GM23338 (cell line): ENCODE measurements around the gene VPS8. TPM values are rescaled to one million over a fixed set of nuclear protein-coding genes. Genes with fewer than 3 reads are reported as not detected.

Experiments
- ATAC-seq: fragments of 200-7000 bp; cut with Tn5 transposase; 3 replicates; pipeline ENCODE4 v1.9.1; 2020
- DNase-seq: peaks from one replicate; pipeline ENCODE4 v3.0.0-alpha.2; 2015; ENCODE audit warnings: low spot score
- H2AFZ ChIP-seq: fragments of 200-600 bp; sonication (generic); 2 replicates; pipeline ENCODE4 v1.8.0; 2016; ENCODE audit warnings: antibody characterized with exemption, mild to moderate bottlenecking, moderate library complexity
- H3F3A ChIP-seq: fragments of 200-600 bp; sonication (generic); replicated peaks from 2 replicates; pipeline ENCODE4 v1.8.0; 2017; ENCODE audit warnings: antibody characterized with exemption, mixed run types, low read depth
- H3K27ac ChIP-seq: fragments of 200-600 bp; sonication (generic); 2 replicates; pipeline ENCODE4 v1.6.1; 2016; ENCODE audit warnings: low read depth
- H3K27me3 ChIP-seq: fragments of 200-600 bp; sonication (generic); 2 replicates; pipeline ENCODE4 v1.8.0; 2016; ENCODE audit warnings: mild to moderate bottlenecking, mixed run types, moderate library complexity; ENCODE audit not compliant: insufficient read depth
- H3K36me3 ChIP-seq: fragments of 200-600 bp; sonication (generic); 2 replicates; pipeline ENCODE4 v1.8.0; 2016; ENCODE audit warnings: mild to moderate bottlenecking; ENCODE audit not compliant: insufficient read depth
- H3K4me1 ChIP-seq: fragments of 200-600 bp; sonication (generic); 2 replicates; pipeline ENCODE4 v1.8.0; 2016; ENCODE audit warnings: mild to moderate bottlenecking, moderate library complexity; ENCODE audit not compliant: insufficient read depth
- H3K4me2 ChIP-seq: fragments of 200-600 bp; sonication (generic); 2 replicates; pipeline ENCODE4 v1.7.1; 2017; ENCODE audit warnings: mixed run types
- H3K4me3 ChIP-seq: fragments of 200-600 bp; sonication (generic); 2 replicates; pipeline ENCODE4 v1.6.1; 2016; ENCODE audit warnings: mixed run types
- H3K79me2 ChIP-seq: fragments of 200-600 bp; sonication (generic); replicated peaks from 2 replicates; pipeline ENCODE4 v1.8.0; 2017; ENCODE audit warnings: mild to moderate bottlenecking; ENCODE audit not compliant: insufficient read depth
- H3K9me2 ChIP-seq: fragments of 200-600 bp; sonication (generic); 2 replicates; pipeline ENCODE4 v1.8.0; 2017; ENCODE audit not compliant: insufficient read depth
- H4K20me1 ChIP-seq: fragments of 200-600 bp; sonication (generic); replicated peaks from 2 replicates; pipeline ENCODE4 v1.8.0; 2017; ENCODE audit warnings: mild to moderate bottlenecking; ENCODE audit not compliant: insufficient read depth
- H3K27ac Mint-ChIP-seq: 2 replicates; pipeline ENCODE4 v1.8.0; 2020; ENCODE audit warnings: inconsistent platforms, mild to moderate bottlenecking, moderate library complexity, mixed read lengths
- H3K27me3 Mint-ChIP-seq: 3 replicates; pipeline ENCODE4 v1.8.0; 2022; ENCODE audit warnings: low read depth, mild to moderate bottlenecking, moderate library complexity, mixed read lengths, inconsistent platforms; ENCODE audit not compliant: insufficient read depth, poor library complexity
- H3K36me3 Mint-ChIP-seq: 3 replicates; pipeline ENCODE4 v1.8.0; 2021; ENCODE audit warnings: low read depth, mild to moderate bottlenecking, inconsistent platforms, moderate library complexity, mixed read lengths
- H3K4me1 Mint-ChIP-seq: 3 replicates; pipeline ENCODE4 v1.8.0; 2020; ENCODE audit warnings: mild to moderate bottlenecking, inconsistent platforms, mixed read lengths
- H3K4me3 Mint-ChIP-seq: 3 replicates; pipeline ENCODE4 v1.8.0; 2021; ENCODE audit warnings: moderate library complexity, mild to moderate bottlenecking, inconsistent platforms, mixed read lengths
- H3K9me3 Mint-ChIP-seq: 3 replicates; pipeline ENCODE4 v1.8.0; 2020; ENCODE audit warnings: moderate library complexity, mild to moderate bottlenecking, inconsistent platforms, mixed read lengths
- CREB1 ChIP-seq: fragments of 250-450 bp; sonication (Bioruptor Pico); IDR thresholded peaks from 2 replicates; pipeline ENCODE4 v1.5.0; 2020; ENCODE audit warnings: low read depth, mild to moderate bottlenecking, moderate library complexity
- EZH2 ChIP-seq: fragments of 200-600 bp; sonication (generic); IDR thresholded peaks from one replicate; pipeline ENCODE4 v1.8.0; 2017; ENCODE audit warnings: antibody characterized with exemption, mild to moderate bottlenecking, low read depth; ENCODE audit not compliant: unreplicated experiment
- EZH2phosphoT487 ChIP-seq: fragments of 200-600 bp; sonication (generic); IDR thresholded peaks from one replicate; pipeline ENCODE4 v1.8.1; 2018; ENCODE audit warnings: antibody characterized with exemption; ENCODE audit not compliant: unreplicated experiment
- JUNB ChIP-seq: IDR thresholded peaks from one replicate; pipeline ENCODE4 v1.6.1; 2016; ENCODE audit warnings: antibody characterized with exemption; ENCODE audit not compliant: unreplicated experiment
- NANOG ChIP-seq: IDR thresholded peaks from 2 replicates; pipeline ENCODE4 v1.6.1; 2016; ENCODE audit warnings: antibody characterized with exemption, borderline replicate concordance
- POLR2AphosphoS5 ChIP-seq: IDR thresholded peaks from 2 replicates; pipeline ENCODE4 v1.6.1; 2016; ENCODE audit warnings: antibody characterized with exemption, low read depth
- STAT1 ChIP-seq: IDR thresholded peaks from one replicate; pipeline ENCODE4 v1.6.1; 2016; ENCODE audit warnings: antibody characterized with exemption; ENCODE audit not compliant: unreplicated experiment
- ZNF114 ChIP-seq: fragments of 250-450 bp; sonication (Bioruptor Pico); IDR thresholded peaks from 2 replicates; pipeline ENCODE4 v1.5.0; 2020; ENCODE audit warnings: mild to moderate bottlenecking, moderate library complexity
- ZNF331 ChIP-seq: fragments of 250-450 bp; sonication (Bioruptor Pico); IDR thresholded peaks from 2 replicates; pipeline ENCODE4 v1.5.0; 2020; ENCODE audit warnings: low read depth, mild to moderate bottlenecking, moderate library complexity
- polyA plus RNA-seq: library from polyadenylated mRNA; unstranded; fragments of >200 nt; fragmentation: Nextera tagmentation; extraction: Ambion mirVana; gene quantifications from 2 replicates; pipeline ENCODE4 v1.2.1, GENCODE V29; 2016
- total RNA-seq: library from RNA; depleted of rRNA; stranded (reverse); fragments of >200 nt; shearing (Covaris generic); gene quantifications from 2 replicates; pipeline ENCODE4 v1.2.3, GENCODE V29; 2014
- TF ChIP-seq, protein P1 (sequence below): fragments of 250-450 bp; sonication (Bioruptor Pico); IDR thresholded peaks from 2 replicates; pipeline ENCODE4 v1.5.0; 2020; ENCODE audit warnings: mild to moderate bottlenecking, moderate library complexity
- TF ChIP-seq, protein P2 (sequence below): IDR thresholded peaks from 2 replicates; pipeline ENCODE4 v1.6.1; 2016; ENCODE audit warnings: antibody characterized with exemption
- TF ChIP-seq, protein P3 (sequence below): IDR thresholded peaks from one replicate; pipeline ENCODE4 v1.6.1; 2018; ENCODE audit warnings: antibody characterized with exemption; ENCODE audit not compliant: unreplicated experiment
- TF ChIP-seq, protein P4 (sequence below), 2 experiments: fragments of 200-600 bp in 1 of 2; sonication (generic) in 1 of 2; conservative IDR thresholded peaks; 2 replicates each; pipeline versions ENCODE4 v1.5.1 to v1.6.1; 2016 to 2017; ENCODE audit warnings: antibody characterized with exemption in 2 of 2, low read depth in 2 of 2, mild to moderate bottlenecking in 2 of 2, moderate library complexity in 1 of 2

VPS8 gene
- total and polyA plus RNA-seq, 2 experiments from 2014 or later: 17.3 to 45.5 TPM

DNA sequence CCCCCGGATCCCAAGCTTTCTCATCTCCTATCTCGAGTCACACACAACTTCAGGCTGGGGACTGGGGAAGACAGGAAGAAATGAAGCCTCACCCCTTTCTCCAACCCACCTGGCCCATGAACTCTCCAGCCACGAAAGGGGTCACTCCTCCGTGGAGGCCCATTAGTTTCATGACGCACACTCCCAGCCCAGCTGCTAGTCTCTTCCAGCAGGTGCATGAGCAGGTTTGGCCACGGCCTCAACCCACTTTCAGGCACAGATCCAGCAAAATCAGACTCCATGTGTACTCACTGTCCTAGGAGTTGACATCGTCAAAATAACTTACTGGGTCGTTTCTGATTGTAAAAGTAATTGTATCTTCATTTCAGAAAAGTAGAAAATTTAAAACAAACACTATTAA is 264.3 kb downstream of the VPS8 start (continued):
- TF ChIP-seq, protein P1, sequence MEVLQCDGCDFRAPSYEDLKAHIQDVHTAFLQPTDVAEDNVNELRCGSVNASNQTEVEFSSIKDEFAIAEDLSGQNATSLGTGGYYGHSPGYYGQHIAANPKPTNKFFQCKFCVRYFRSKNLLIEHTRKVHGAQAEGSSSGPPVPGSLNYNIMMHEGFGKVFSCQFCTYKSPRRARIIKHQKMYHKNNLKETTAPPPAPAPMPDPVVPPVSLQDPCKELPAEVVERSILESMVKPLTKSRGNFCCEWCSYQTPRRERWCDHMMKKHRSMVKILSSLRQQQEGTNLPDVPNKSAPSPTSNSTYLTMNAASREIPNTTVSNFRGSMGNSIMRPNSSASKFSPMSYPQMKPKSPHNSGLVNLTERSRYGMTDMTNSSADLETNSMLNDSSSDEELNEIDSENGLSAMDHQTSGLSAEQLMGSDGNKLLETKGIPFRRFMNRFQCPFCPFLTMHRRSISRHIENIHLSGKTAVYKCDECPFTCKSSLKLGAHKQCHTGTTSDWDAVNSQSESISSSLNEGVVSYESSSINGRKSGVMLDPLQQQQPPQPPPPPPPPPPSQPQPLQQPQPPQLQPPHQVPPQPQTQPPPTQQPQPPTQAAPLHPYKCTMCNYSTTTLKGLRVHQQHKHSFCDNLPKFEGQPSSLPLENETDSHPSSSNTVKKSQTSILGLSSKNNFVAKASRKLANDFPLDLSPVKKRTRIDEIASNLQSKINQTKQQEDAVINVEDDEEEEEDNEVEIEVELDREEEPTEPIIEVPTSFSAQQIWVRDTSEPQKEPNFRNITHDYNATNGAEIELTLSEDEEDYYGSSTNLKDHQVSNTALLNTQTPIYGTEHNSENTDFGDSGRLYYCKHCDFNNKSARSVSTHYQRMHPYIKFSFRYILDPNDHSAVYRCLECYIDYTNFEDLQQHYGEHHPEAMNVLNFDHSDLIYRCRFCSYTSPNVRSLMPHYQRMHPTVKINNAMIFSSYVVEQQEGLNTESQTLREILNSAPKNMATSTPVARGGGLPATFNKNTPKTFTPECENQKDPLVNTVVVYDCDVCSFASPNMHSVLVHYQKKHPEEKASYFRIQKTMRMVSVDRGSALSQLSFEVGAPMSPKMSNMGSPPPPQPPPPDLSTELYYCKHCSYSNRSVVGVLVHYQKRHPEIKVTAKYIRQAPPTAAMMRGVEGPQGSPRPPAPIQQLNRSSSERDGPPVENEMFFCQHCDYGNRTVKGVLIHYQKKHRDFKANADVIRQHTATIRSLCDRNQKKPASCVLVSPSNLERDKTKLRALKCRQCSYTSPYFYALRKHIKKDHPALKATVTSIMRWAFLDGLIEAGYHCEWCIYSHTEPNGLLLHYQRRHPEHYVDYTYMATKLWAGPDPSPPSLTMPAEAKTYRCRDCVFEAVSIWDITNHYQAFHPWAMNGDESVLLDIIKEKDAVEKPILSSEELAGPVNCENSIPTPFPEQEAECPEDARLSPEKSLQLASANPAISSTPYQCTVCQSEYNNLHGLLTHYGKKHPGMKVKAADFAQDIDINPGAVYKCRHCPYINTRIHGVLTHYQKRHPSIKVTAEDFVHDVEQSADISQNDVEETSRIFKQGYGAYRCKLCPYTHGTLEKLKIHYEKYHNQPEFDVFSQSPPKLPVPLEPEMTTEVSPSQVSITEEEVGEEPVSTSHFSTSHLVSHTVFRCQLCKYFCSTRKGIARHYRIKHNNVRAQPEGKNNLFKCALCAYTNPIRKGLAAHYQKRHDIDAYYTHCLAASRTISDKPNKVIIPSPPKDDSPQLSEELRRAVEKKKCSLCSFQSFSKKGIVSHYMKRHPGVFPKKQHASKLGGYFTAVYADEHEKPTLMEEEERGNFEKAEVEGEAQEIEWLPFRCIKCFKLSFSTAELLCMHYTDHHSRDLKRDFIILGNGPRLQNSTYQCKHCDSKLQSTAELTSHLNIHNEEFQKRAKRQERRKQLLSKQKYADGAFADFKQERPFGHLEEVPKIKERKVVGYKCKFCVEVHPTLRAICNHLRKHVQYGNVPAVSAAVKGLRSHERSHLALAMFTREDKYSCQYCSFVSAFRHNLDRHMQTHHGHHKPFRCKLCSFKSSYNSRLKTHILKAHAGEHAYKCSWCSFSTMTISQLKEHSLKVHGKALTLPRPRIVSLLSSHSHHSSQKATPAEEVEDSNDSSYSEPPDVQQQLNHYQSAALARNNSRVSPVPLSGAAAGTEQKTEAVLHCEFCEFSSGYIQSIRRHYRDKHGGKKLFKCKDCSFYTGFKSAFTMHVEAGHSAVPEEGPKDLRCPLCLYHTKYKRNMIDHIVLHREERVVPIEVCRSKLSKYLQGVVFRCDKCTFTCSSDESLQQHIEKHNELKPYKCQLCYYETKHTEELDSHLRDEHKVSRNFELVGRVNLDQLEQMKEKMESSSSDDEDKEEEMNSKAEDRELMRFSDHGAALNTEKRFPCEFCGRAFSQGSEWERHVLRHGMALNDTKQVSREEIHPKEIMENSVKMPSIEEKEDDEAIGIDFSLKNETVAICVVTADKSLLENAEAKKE (CRISPR knock-in tag): no peak
- TF ChIP-seq ZNF331: no peak

DNA sequence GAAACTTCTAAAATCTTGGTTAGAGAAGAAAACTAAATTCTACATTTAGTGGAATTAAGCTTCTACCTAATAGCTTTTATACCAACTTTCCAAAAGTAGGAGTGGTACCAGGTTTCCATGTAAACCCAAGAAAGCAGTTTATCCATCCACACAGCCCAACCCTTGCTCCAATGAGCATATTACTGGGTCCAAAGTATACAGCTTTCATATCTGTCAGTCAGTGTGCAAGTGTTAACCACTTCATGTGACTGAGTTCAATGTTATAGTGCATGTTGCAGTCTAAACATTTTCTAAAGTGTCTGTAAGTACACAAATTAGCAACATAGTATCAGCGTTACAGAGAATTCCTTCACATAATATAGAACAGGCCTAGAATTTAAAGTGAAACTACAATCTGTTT is 267.7 kb downstream of the VPS8 start:
- Histone ChIP-seq H3K27me3 (no peaks in the 10 kb centered on the region), H3K79me2 (no peaks in the 10 kb centered on the region), H3F3A (no peaks in the 10 kb centered on the region), H3K4me3 (no peak overlapping the region), H3K27ac (no peak overlapping the region), H2AFZ (no peak overlapping the region), H3K4me1 (no peaks in the 10 kb centered on the region), H4K20me1 (no peaks in the 10 kb centered on the region), H3K36me3 (no peaks in the 10 kb centered on the region), H3K9me2 (no peaks in the 10 kb centered on the region), H3K4me2 (no peak overlapping the region)
- no peak overlapping the region for H3K27ac Mint-ChIP-seq
- no peak for ATAC-seq
- no peaks in the 10 kb centered on the region for H3K36me3 Mint-ChIP-seq
- no peaks in the 10 kb centered on the region for H3K9me3 Mint-ChIP-seq
- H3K27me3 Mint-ChIP-seq: peaks cover 4% of the 10 kb centered on the region
- no peak overlapping the region for H3K4me3 Mint-ChIP-seq
- no peaks in the 10 kb centered on the region for H3K4me1 Mint-ChIP-seq
- DNase-seq: no peak
- TF ChIP-seq STAT1 (no peak), ZNF331 (no peak), POLR2AphosphoS5 (no peak), ZNF114 (CRISPR knock-in tag) (no peak), EZH2 (no peak), NANOG (no peak), EZH2phosphoT487 (no peak), CREB1 (CRISPR knock-in tag) (no peak), JUNB (no peak)
- TF ChIP-seq, protein P2, sequence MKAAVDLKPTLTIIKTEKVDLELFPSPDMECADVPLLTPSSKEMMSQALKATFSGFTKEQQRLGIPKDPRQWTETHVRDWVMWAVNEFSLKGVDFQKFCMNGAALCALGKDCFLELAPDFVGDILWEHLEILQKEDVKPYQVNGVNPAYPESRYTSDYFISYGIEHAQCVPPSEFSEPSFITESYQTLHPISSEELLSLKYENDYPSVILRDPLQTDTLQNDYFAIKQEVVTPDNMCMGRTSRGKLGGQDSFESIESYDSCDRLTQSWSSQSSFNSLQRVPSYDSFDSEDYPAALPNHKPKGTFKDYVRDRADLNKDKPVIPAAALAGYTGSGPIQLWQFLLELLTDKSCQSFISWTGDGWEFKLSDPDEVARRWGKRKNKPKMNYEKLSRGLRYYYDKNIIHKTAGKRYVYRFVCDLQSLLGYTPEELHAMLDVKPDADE: no peak
- TF ChIP-seq, protein P3, sequence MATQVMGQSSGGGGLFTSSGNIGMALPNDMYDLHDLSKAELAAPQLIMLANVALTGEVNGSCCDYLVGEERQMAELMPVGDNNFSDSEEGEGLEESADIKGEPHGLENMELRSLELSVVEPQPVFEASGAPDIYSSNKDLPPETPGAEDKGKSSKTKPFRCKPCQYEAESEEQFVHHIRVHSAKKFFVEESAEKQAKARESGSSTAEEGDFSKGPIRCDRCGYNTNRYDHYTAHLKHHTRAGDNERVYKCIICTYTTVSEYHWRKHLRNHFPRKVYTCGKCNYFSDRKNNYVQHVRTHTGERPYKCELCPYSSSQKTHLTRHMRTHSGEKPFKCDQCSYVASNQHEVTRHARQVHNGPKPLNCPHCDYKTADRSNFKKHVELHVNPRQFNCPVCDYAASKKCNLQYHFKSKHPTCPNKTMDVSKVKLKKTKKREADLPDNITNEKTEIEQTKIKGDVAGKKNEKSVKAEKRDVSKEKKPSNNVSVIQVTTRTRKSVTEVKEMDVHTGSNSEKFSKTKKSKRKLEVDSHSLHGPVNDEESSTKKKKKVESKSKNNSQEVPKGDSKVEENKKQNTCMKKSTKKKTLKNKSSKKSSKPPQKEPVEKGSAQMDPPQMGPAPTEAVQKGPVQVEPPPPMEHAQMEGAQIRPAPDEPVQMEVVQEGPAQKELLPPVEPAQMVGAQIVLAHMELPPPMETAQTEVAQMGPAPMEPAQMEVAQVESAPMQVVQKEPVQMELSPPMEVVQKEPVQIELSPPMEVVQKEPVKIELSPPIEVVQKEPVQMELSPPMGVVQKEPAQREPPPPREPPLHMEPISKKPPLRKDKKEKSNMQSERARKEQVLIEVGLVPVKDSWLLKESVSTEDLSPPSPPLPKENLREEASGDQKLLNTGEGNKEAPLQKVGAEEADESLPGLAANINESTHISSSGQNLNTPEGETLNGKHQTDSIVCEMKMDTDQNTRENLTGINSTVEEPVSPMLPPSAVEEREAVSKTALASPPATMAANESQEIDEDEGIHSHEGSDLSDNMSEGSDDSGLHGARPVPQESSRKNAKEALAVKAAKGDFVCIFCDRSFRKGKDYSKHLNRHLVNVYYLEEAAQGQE: no peak
- TF ChIP-seq, protein P4, sequence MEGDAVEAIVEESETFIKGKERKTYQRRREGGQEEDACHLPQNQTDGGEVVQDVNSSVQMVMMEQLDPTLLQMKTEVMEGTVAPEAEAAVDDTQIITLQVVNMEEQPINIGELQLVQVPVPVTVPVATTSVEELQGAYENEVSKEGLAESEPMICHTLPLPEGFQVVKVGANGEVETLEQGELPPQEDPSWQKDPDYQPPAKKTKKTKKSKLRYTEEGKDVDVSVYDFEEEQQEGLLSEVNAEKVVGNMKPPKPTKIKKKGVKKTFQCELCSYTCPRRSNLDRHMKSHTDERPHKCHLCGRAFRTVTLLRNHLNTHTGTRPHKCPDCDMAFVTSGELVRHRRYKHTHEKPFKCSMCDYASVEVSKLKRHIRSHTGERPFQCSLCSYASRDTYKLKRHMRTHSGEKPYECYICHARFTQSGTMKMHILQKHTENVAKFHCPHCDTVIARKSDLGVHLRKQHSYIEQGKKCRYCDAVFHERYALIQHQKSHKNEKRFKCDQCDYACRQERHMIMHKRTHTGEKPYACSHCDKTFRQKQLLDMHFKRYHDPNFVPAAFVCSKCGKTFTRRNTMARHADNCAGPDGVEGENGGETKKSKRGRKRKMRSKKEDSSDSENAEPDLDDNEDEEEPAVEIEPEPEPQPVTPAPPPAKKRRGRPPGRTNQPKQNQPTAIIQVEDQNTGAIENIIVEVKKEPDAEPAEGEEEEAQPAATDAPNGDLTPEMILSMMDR (conservative IDR thresholded peaks at IDR 0.05; ENCODE audit: low read depth in 2 of 2): no peak
